Measurements from ENCODE around the gene CEP170B.
A peak's percentile ranks its signal among the peaks of the same experiment; 100 is the strongest.

Gene CEP170B

GRCh38 chr14:104875412-104875751, 10.3 kb downstream of the CEP170B start:
- no peak for DNase-seq
- Histone ChIP-seq H3K4me2 (ENCODE audit: low read length) (no peak overlapping the region), H2BK5ac (ENCODE audit: low read length) (no peak overlapping the region), H3K4ac (ENCODE audit: low read depth, low read length) (no peak overlapping the region), H3K9ac (ENCODE audit: low read length) (no peak overlapping the region), H3K36me3 (ENCODE audit: control insufficient read depth, insufficient read depth, low read length) (no peaks in the 10 kb centered on the region), H3K4me1 (ENCODE audit: control insufficient read depth, low read depth, low read length) (peaks cover 2% of the 10 kb centered on the region), H3K27ac (ENCODE audit: low read depth, low read length) (no peak overlapping the region), H3K27me3 (ENCODE audit: insufficient read depth, low read length, poor library complexity) (no peaks in the 10 kb centered on the region), H2BK15ac (replicated peaks; ENCODE audit: low read depth) (no peak overlapping the region), H3K18ac (ENCODE audit: low read length) (no peak overlapping the region), H4K8ac (ENCODE audit: low read depth, low read length) (no peak overlapping the region), H3K56ac (ENCODE audit: low read length) (no peak overlapping the region), H3K79me2 (ENCODE audit: control insufficient read depth, insufficient read depth, low read length) (no peaks in the 10 kb centered on the region), H2BK120ac (ENCODE audit: low read depth, low read length) (no peak overlapping the region), H3K23ac (ENCODE audit: low read length) (no peak overlapping the region), H3K79me1 (ENCODE audit: low read length) (peaks cover 8% of the 10 kb centered on the region), H3K4me3 (ENCODE audit: low read length) (no peak overlapping the region), H2AK5ac (ENCODE audit: low read length) (no peak overlapping the region), H4K5ac (ENCODE audit: low read length) (no peak overlapping the region)
- WGBS (ENCODE audit: extremely low coverage, insufficient coverage, low lambda C conversion rate), result no CpG with 5 or more reads among the region's 13 CpGs

- Histone ChIP-seq H3K9ac (ENCODE audit: low read length) (no peak overlapping the region), H2BK5ac (ENCODE audit: low read length) (no peak overlapping the region), H4K5ac (ENCODE audit: low read length) (no peak overlapping the region), H4K8ac (ENCODE audit: low read depth, low read length) (no peak overlapping the region), H3K18ac (ENCODE audit: low read length) (no peak overlapping the region), H3K27me3 (ENCODE audit: insufficient read depth, low read length, poor library complexity) (no peaks in the 10 kb centered on the region), H3K79me1 (ENCODE audit: low read length) (peaks cover 8% of the 10 kb centered on the region), H2AK5ac (ENCODE audit: low read length) (no peak overlapping the region), H3K4me1 (ENCODE audit: control insufficient read depth, low read depth, low read length) (peaks cover 2% of the 10 kb centered on the region), H3K27ac (ENCODE audit: low read depth, low read length) (no peak overlapping the region), H3K4me3 (ENCODE audit: low read length) (no peak overlapping the region), H3K4ac (ENCODE audit: low read depth, low read length) (no peak overlapping the region), H2BK120ac (ENCODE audit: low read depth, low read length) (no peak overlapping the region), H3K56ac (ENCODE audit: low read length) (no peak overlapping the region), H3K36me3 (ENCODE audit: control insufficient read depth, insufficient read depth, low read length) (no peaks in the 10 kb centered on the region), H3K79me2 (ENCODE audit: control insufficient read depth, insufficient read depth, low read length) (no peaks in the 10 kb centered on the region), H3K4me2 (ENCODE audit: low read length) (no peak overlapping the region), H2BK15ac (replicated peaks; ENCODE audit: low read depth) (no peak overlapping the region), H3K23ac (ENCODE audit: low read length) (no peak overlapping the region)
- no CpG with 5 or more reads among the region's 8 CpGs for WGBS (ENCODE audit: extremely low coverage, insufficient coverage, low lambda C conversion rate)
- DNase-seq, result no peak
Observed at GRCh38 chr14:104875811-104876210, 10.7 kb downstream of the CEP170B start.

GRCh38 chr14:104876251-104876699, 11.2 kb downstream of the CEP170B start:
- no peak overlapping the region for H4K5ac ChIP-seq (ENCODE audit: low read length)
- H3K4me2 ChIP-seq (ENCODE audit: low read length), result no peak overlapping the region
- H2AK5ac ChIP-seq (ENCODE audit: low read length), result no peak overlapping the region
- no peak overlapping the region for H3K4ac ChIP-seq (ENCODE audit: low read depth, low read length)
- H3K79me2 ChIP-seq (ENCODE audit: control insufficient read depth, insufficient read depth, low read length), result no peaks in the 10 kb centered on the region
- no CpG with 5 or more reads among the region's 8 CpGs for WGBS (ENCODE audit: extremely low coverage, insufficient coverage, low lambda C conversion rate)
- H3K4me1 ChIP-seq (ENCODE audit: control insufficient read depth, low read depth, low read length), result peaks cover 2% of the 10 kb centered on the region
- DNase-seq, result peak; percentile 71
- H2BK120ac ChIP-seq (ENCODE audit: low read depth, low read length), result no peak overlapping the region
- peaks cover 8% of the 10 kb centered on the region for H3K79me1 ChIP-seq (ENCODE audit: low read length)
- no peak overlapping the region for H3K23ac ChIP-seq (ENCODE audit: low read length)
- no peak overlapping the region for H3K9ac ChIP-seq (ENCODE audit: low read length)
- no peak overlapping the region for H2BK15ac ChIP-seq (replicated peaks; ENCODE audit: low read depth)
- no peaks in the 10 kb centered on the region for H3K36me3 ChIP-seq (ENCODE audit: control insufficient read depth, insufficient read depth, low read length)
- H4K8ac ChIP-seq (ENCODE audit: low read depth, low read length), result no peak overlapping the region
- H3K4me3 ChIP-seq (ENCODE audit: low read length), result no peak overlapping the region
- H2BK5ac ChIP-seq (ENCODE audit: low read length), result no peak overlapping the region
- H3K56ac ChIP-seq (ENCODE audit: low read length), result no peak overlapping the region
- H3K27ac ChIP-seq (ENCODE audit: low read depth, low read length), result no peak overlapping the region
- no peak overlapping the region for H3K18ac ChIP-seq (ENCODE audit: low read length)
- no peaks in the 10 kb centered on the region for H3K27me3 ChIP-seq (ENCODE audit: insufficient read depth, low read length, poor library complexity)

- Histone ChIP-seq H4K8ac (ENCODE audit: low read depth, low read length) (no peak overlapping the region), H3K56ac (ENCODE audit: low read length) (no peak overlapping the region), H3K4me1 (ENCODE audit: control insufficient read depth, low read depth, low read length) (peaks cover 2% of the 10 kb centered on the region), H3K4ac (ENCODE audit: low read depth, low read length) (no peak overlapping the region), H3K4me2 (ENCODE audit: low read length) (no peak overlapping the region), H3K18ac (ENCODE audit: low read length) (no peak overlapping the region), H2BK5ac (ENCODE audit: low read length) (no peak overlapping the region), H3K79me1 (ENCODE audit: low read length) (peaks cover 4% of the 10 kb centered on the region), H3K27ac (ENCODE audit: low read depth, low read length) (no peak overlapping the region), H3K23ac (ENCODE audit: low read length) (no peak overlapping the region), H2BK15ac (replicated peaks; ENCODE audit: low read depth) (no peak overlapping the region), H3K27me3 (ENCODE audit: insufficient read depth, low read length, poor library complexity) (no peaks in the 10 kb centered on the region), H2AK5ac (ENCODE audit: low read length) (no peak overlapping the region), H3K9ac (ENCODE audit: low read length) (no peak overlapping the region), H3K36me3 (ENCODE audit: control insufficient read depth, insufficient read depth, low read length) (no peaks in the 10 kb centered on the region), H3K79me2 (ENCODE audit: control insufficient read depth, insufficient read depth, low read length) (no peaks in the 10 kb centered on the region), H3K4me3 (ENCODE audit: low read length) (no peak overlapping the region), H4K5ac (ENCODE audit: low read length) (no peak overlapping the region), H2BK120ac (ENCODE audit: low read depth, low read length) (no peak overlapping the region)
- DNase-seq, result no peak
- WGBS (ENCODE audit: extremely low coverage, insufficient coverage, low lambda C conversion rate), result no CpG with 5 or more reads among the region's 14 CpGs
Observed at GRCh38 chr14:104877066-104877805, 12.2 kb downstream of the CEP170B start.

- H3K56ac ChIP-seq (ENCODE audit: low read length), result no peak overlapping the region
- H3K4ac ChIP-seq (ENCODE audit: low read depth, low read length), result no peak overlapping the region
- no peaks in the 10 kb centered on the region for H3K36me3 ChIP-seq (ENCODE audit: control insufficient read depth, insufficient read depth, low read length)
- H3K18ac ChIP-seq (ENCODE audit: low read length), result no peak overlapping the region
- no peak overlapping the region for H3K27ac ChIP-seq (ENCODE audit: low read depth, low read length)
- WGBS (ENCODE audit: extremely low coverage, insufficient coverage, low lambda C conversion rate), result no CpG with 5 or more reads among the region's 30 CpGs
- H3K79me2 ChIP-seq (ENCODE audit: control insufficient read depth, insufficient read depth, low read length), result no peaks in the 10 kb centered on the region
- H2BK15ac ChIP-seq (replicated peaks; ENCODE audit: low read depth), result no peak overlapping the region
- no peak overlapping the region for H3K4me2 ChIP-seq (ENCODE audit: low read length)
- no peak overlapping the region for H2BK120ac ChIP-seq (ENCODE audit: low read depth, low read length)
- H3K23ac ChIP-seq (ENCODE audit: low read length), result no peak overlapping the region
- no peaks in the 10 kb centered on the region for H3K27me3 ChIP-seq (ENCODE audit: insufficient read depth, low read length, poor library complexity)
- no peak overlapping the region for H4K5ac ChIP-seq (ENCODE audit: low read length)
- H2AK5ac ChIP-seq (ENCODE audit: low read length), result no peak overlapping the region
- H3K79me1 ChIP-seq (ENCODE audit: low read length), result peaks cover 3% of the 10 kb centered on the region
- no peak overlapping the region for H2BK5ac ChIP-seq (ENCODE audit: low read length)
- no peaks in the 10 kb centered on the region for H3K4me1 ChIP-seq (ENCODE audit: control insufficient read depth, low read depth, low read length)
- H4K8ac ChIP-seq (ENCODE audit: low read depth, low read length), result no peak overlapping the region
- H3K4me3 ChIP-seq (ENCODE audit: low read length), result no peak overlapping the region
- no peak for DNase-seq
- no peak overlapping the region for H3K9ac ChIP-seq (ENCODE audit: low read length)
Observed at GRCh38 chr14:104877806-104878550, 12.9 kb downstream of the CEP170B start.
